ENCODE data around the gene EPHB1.
"Not testable (repeated sequence)": the region's sequence is repeated elsewhere in the genome, so short reads cannot be mapped to it uniquely, and the experiment has no call there.

Gene EPHB1

GRCh38 chr3:135047061-135047460, 252.0 kb downstream of the EPHB1 start:
- Histone ChIP-seq H3K9ac (ENCODE audit: low read depth, low read length) (no peak overlapping the region), H3K27ac (ENCODE audit: low read depth, low read length) (no peak overlapping the region), H3K36me3 (ENCODE audit: control insufficient read depth, insufficient read depth, low read length) (no peaks in the 10 kb centered on the region), H3K27me3 (ENCODE audit: control insufficient read depth, insufficient read depth, low read length) (no peaks in the 10 kb centered on the region), H3K4me3 (ENCODE audit: low read depth, low read length) (no peak overlapping the region), H3K4me1 (ENCODE audit: control insufficient read depth, insufficient read depth, low read length) (0 out of 2 replicates have a peak, but pooled peaks cover 5% of the 10 kb centered on the region), H3K9me3 (ENCODE audit: control insufficient read depth, insufficient read depth, low read length) (no peaks in the 10 kb centered on the region)

GRCh38 chr3:135050536-135050935, 255.5 kb downstream of the EPHB1 start:
- Histone ChIP-seq H3K4me3 (ENCODE audit: low read depth, low read length) (no peak overlapping the region), H3K27me3 (ENCODE audit: control insufficient read depth, insufficient read depth, low read length) (no peaks in the 10 kb centered on the region), H3K9ac (ENCODE audit: low read depth, low read length) (no peak overlapping the region), H3K27ac (ENCODE audit: low read depth, low read length) (no peak overlapping the region), H3K4me1 (ENCODE audit: control insufficient read depth, insufficient read depth, low read length) (0 out of 2 replicates have a peak, but pooled peaks cover 5% of the 10 kb centered on the region), H3K36me3 (ENCODE audit: control insufficient read depth, insufficient read depth, low read length) (no peaks in the 10 kb centered on the region), H3K9me3 (ENCODE audit: control insufficient read depth, insufficient read depth, low read length) (no peaks in the 10 kb centered on the region)

GRCh38 chr3:135051409-135051973, 256.4 kb downstream of the EPHB1 start:
- no peaks in the 10 kb centered on the region for H3K27me3 ChIP-seq (ENCODE audit: control insufficient read depth, insufficient read depth, low read length)
- no peak overlapping the region for H3K27ac ChIP-seq (ENCODE audit: low read depth, low read length)
- H3K9ac ChIP-seq (ENCODE audit: low read depth, low read length), result no peak overlapping the region
- no peaks in the 10 kb centered on the region for H3K9me3 ChIP-seq (ENCODE audit: control insufficient read depth, insufficient read depth, low read length)
- no peaks in the 10 kb centered on the region for H3K36me3 ChIP-seq (ENCODE audit: control insufficient read depth, insufficient read depth, low read length)
- H3K4me1 ChIP-seq (ENCODE audit: control insufficient read depth, insufficient read depth, low read length), result 0 out of 2 replicates have a peak, but pooled peaks cover 5% of the 10 kb centered on the region
- no peak overlapping the region for H3K4me3 ChIP-seq (ENCODE audit: low read depth, low read length)

- Histone ChIP-seq H3K36me3 (ENCODE audit: control insufficient read depth, insufficient read depth, low read length) (no peaks in the 10 kb centered on the region), H3K9me3 (ENCODE audit: control insufficient read depth, insufficient read depth, low read length) (no peaks in the 10 kb centered on the region), H3K4me1 (ENCODE audit: control insufficient read depth, insufficient read depth, low read length) (0 out of 2 replicates have a peak, but pooled peaks cover under 1% of the 10 kb centered on the region), H3K9ac (ENCODE audit: low read depth, low read length) (no peak overlapping the region), H3K27me3 (ENCODE audit: control insufficient read depth, insufficient read depth, low read length) (no peaks in the 10 kb centered on the region), H3K27ac (ENCODE audit: low read depth, low read length) (no peak overlapping the region), H3K4me3 (ENCODE audit: low read depth, low read length) (no peak overlapping the region)
Observed at GRCh38 chr3:135055449-135055848, 260.4 kb downstream of the EPHB1 start.

GRCh38 chr3:135056084-135056730, 261.1 kb downstream of the EPHB1 start:
- H3K9ac ChIP-seq (ENCODE audit: low read depth, low read length), result no peak overlapping the region
- H3K9me3 ChIP-seq (ENCODE audit: control insufficient read depth, insufficient read depth, low read length), result no peaks in the 10 kb centered on the region
- H3K36me3 ChIP-seq (ENCODE audit: control insufficient read depth, insufficient read depth, low read length), result no peaks in the 10 kb centered on the region
- H3K4me3 ChIP-seq (ENCODE audit: low read depth, low read length), result no peak overlapping the region
- no peaks in the 10 kb centered on the region for H3K4me1 ChIP-seq (ENCODE audit: control insufficient read depth, insufficient read depth, low read length)
- H3K27me3 ChIP-seq (ENCODE audit: control insufficient read depth, insufficient read depth, low read length), result no peaks in the 10 kb centered on the region
- H3K27ac ChIP-seq (ENCODE audit: low read depth, low read length), result no peak overlapping the region

GRCh38 chr3:135056733-135057310, 261.8 kb downstream of the EPHB1 start:
- Histone ChIP-seq H3K4me1 (ENCODE audit: control insufficient read depth, insufficient read depth, low read length) (no peaks in the 10 kb centered on the region), H3K4me3 (ENCODE audit: low read depth, low read length) (no peak overlapping the region), H3K27ac (ENCODE audit: low read depth, low read length) (no peak overlapping the region), H3K36me3 (ENCODE audit: control insufficient read depth, insufficient read depth, low read length) (no peaks in the 10 kb centered on the region), H3K9me3 (ENCODE audit: control insufficient read depth, insufficient read depth, low read length) (no peaks in the 10 kb centered on the region), H3K27me3 (ENCODE audit: control insufficient read depth, insufficient read depth, low read length) (no peaks in the 10 kb centered on the region), H3K9ac (ENCODE audit: low read depth, low read length) (no peak overlapping the region)

- Histone ChIP-seq H3K36me3 (ENCODE audit: control insufficient read depth, insufficient read depth, low read length) (no peaks in the 10 kb centered on the region), H3K9me3 (ENCODE audit: control insufficient read depth, insufficient read depth, low read length) (no peaks in the 10 kb centered on the region), H3K4me3 (ENCODE audit: low read depth, low read length) (no peak overlapping the region), H3K27ac (ENCODE audit: low read depth, low read length) (no peak overlapping the region), H3K4me1 (ENCODE audit: control insufficient read depth, insufficient read depth, low read length) (no peaks in the 10 kb centered on the region), H3K27me3 (ENCODE audit: control insufficient read depth, insufficient read depth, low read length) (no peaks in the 10 kb centered on the region), H3K9ac (ENCODE audit: low read depth, low read length) (no peak overlapping the region)
Observed at GRCh38 chr3:135057996-135058395, 262.9 kb downstream of the EPHB1 start.

GRCh38 chr3:135059580-135059979, 264.5 kb downstream of the EPHB1 start:
- no peak overlapping the region for H3K27ac ChIP-seq (ENCODE audit: low read depth, low read length)
- H3K27me3 ChIP-seq (ENCODE audit: control insufficient read depth, insufficient read depth, low read length), result no peaks in the 10 kb centered on the region
- H3K4me1 ChIP-seq (ENCODE audit: control insufficient read depth, insufficient read depth, low read length), result no peaks in the 10 kb centered on the region
- H3K36me3 ChIP-seq (ENCODE audit: control insufficient read depth, insufficient read depth, low read length), result no peaks in the 10 kb centered on the region
- no peak overlapping the region for H3K9ac ChIP-seq (ENCODE audit: low read depth, low read length)
- no peaks in the 10 kb centered on the region for H3K9me3 ChIP-seq (ENCODE audit: control insufficient read depth, insufficient read depth, low read length)
- no peak overlapping the region for H3K4me3 ChIP-seq (ENCODE audit: low read depth, low read length)

- peak overlapping the region; percentile 73 for H3K27ac ChIP-seq (ENCODE audit: low read depth, low read length)
- H3K4me1 ChIP-seq (ENCODE audit: control insufficient read depth, insufficient read depth, low read length); H3K9me3 ChIP-seq (ENCODE audit: control insufficient read depth, insufficient read depth, low read length); H3K36me3 ChIP-seq (ENCODE audit: control insufficient read depth, insufficient read depth, low read length); H3K9ac ChIP-seq (ENCODE audit: low read depth, low read length); H3K27me3 ChIP-seq (ENCODE audit: control insufficient read depth, insufficient read depth, low read length); H3K4me3 ChIP-seq (ENCODE audit: low read depth, low read length): not testable (repeated sequence)
Observed at GRCh38 chr3:135066844-135067727, 272.0 kb downstream of the EPHB1 start.

- H3K27me3 ChIP-seq (ENCODE audit: control insufficient read depth, insufficient read depth, low read length), result no peaks in the 10 kb centered on the region
- no peaks in the 10 kb centered on the region for H3K9me3 ChIP-seq (ENCODE audit: control insufficient read depth, insufficient read depth, low read length)
- peak overlapping the region; percentile 73 for H3K27ac ChIP-seq (ENCODE audit: low read depth, low read length)
- H3K4me3 ChIP-seq (ENCODE audit: low read depth, low read length), result no peak overlapping the region
- H3K4me1 ChIP-seq (ENCODE audit: control insufficient read depth, insufficient read depth, low read length), result no peaks in the 10 kb centered on the region; the same call in 1 of the 2 replicates
- H3K36me3 ChIP-seq (ENCODE audit: control insufficient read depth, insufficient read depth, low read length), result no peaks in the 10 kb centered on the region
- H3K9ac ChIP-seq (ENCODE audit: low read depth, low read length), result no peak overlapping the region
Observed at GRCh38 chr3:135068011-135068410, 273.0 kb downstream of the EPHB1 start.
